ENCODE data around the gene GGTA1. TPM values are rescaled to one million over a fixed set of nuclear protein-coding genes. Genes with fewer than 3 reads are reported as not detected.

The GGTA1 gene
- polyA plus RNA-seq, 1 donor from 2014 or later = not detected

GRCh38 chr9:121476156-121476555 is 23.5 kb downstream of the GGTA1 start:
- Histone ChIP-seq H3K9me2 (ENCODE audit: insufficient read depth, low read length) (no peaks in the 10 kb centered on the region), H3K9ac (ENCODE audit: low read length) (no peak overlapping the region), H3K4me3 (ENCODE audit: low read length) (no peak overlapping the region), H3F3A (ENCODE audit: insufficient read depth, low read length, poor library complexity, severe bottlenecking) (no peaks in the 10 kb centered on the region), H2AFZ (ENCODE audit: low read depth, low read length) (no peak overlapping the region), H3K79me2 (replicated peaks; ENCODE audit: insufficient read depth, low read length) (no peaks in the 10 kb centered on the region), H3K9me3 (ENCODE audit: low read length) (no peaks in the 10 kb centered on the region), H3K36me3 (ENCODE audit: insufficient read depth, low read length) (no peaks in the 10 kb centered on the region), H3K4me2 (ENCODE audit: low read length) (no peak overlapping the region), H4K20me1 (ENCODE audit: insufficient read depth) (no peaks in the 10 kb centered on the region), H3K27me3 (ENCODE audit: insufficient read depth, low read depth, low read length) (no peaks in the 10 kb centered on the region), H3K27ac (ENCODE audit: low read length) (no peak overlapping the region)
- no peak for TF ChIP-seq POLR2AphosphoS5 (IDR thresholded peaks at IDR 0.05)
- TF ChIP-seq CTCF (IDR thresholded peaks at IDR 0.05; ENCODE audit: poor library complexity, severe bottlenecking) = no peak
- no peak for TF ChIP-seq REST (IDR thresholded peaks at IDR 0.05; ENCODE audit: borderline replicate concordance)
- no peak for TF ChIP-seq TAF1 (IDR thresholded peaks at IDR 0.05; ENCODE audit: low read depth)
- TF ChIP-seq RAD21 (conservative IDR thresholded peaks at IDR 0.05) = no peak
- no peak for TF ChIP-seq EZH2 (IDR thresholded peaks at IDR 0.05; ENCODE audit: borderline replicate concordance, insufficient read depth, low read length, poor library complexity, severe bottlenecking)
- no peak for TF ChIP-seq MXI1 (conservative IDR thresholded peaks at IDR 0.05; ENCODE audit: poor library complexity, severe bottlenecking)
- TF ChIP-seq EP300 (conservative IDR thresholded peaks at IDR 0.05; ENCODE audit: poor library complexity, severe bottlenecking) = no peak
- TF ChIP-seq SMC3 (conservative IDR thresholded peaks at IDR 0.05; ENCODE audit: poor library complexity) = no peak

GRCh38 chr9:121474231-121474947 is 25.3 kb downstream of the GGTA1 start:
- Histone ChIP-seq H3K36me3 (ENCODE audit: insufficient read depth, low read length) (no peaks in the 10 kb centered on the region), H3K27me3 (ENCODE audit: insufficient read depth, low read depth, low read length) (no peaks in the 10 kb centered on the region), H3K27ac (ENCODE audit: low read length) (no peak overlapping the region), H3K4me2 (ENCODE audit: low read length) (no peak overlapping the region), H3K4me3 (ENCODE audit: low read length) (no peak overlapping the region), H3K9me2 (ENCODE audit: insufficient read depth, low read length) (no peaks in the 10 kb centered on the region), H2AFZ (ENCODE audit: low read depth, low read length) (no peak overlapping the region), H3K9me3 (ENCODE audit: low read length) (no peaks in the 10 kb centered on the region), H3K9ac (ENCODE audit: low read length) (no peak overlapping the region), H3F3A (ENCODE audit: insufficient read depth, low read length, poor library complexity, severe bottlenecking) (no peaks in the 10 kb centered on the region), H3K79me2 (replicated peaks; ENCODE audit: insufficient read depth, low read length) (no peaks in the 10 kb centered on the region), H4K20me1 (ENCODE audit: insufficient read depth) (no peaks in the 10 kb centered on the region)
- TF ChIP-seq CTCF (IDR thresholded peaks at IDR 0.05; ENCODE audit: poor library complexity, severe bottlenecking) (no peak), POLR2AphosphoS5 (IDR thresholded peaks at IDR 0.05) (no peak), REST (IDR thresholded peaks at IDR 0.05; ENCODE audit: borderline replicate concordance) (no peak), RAD21 (conservative IDR thresholded peaks at IDR 0.05) (no peak), SMC3 (conservative IDR thresholded peaks at IDR 0.05; ENCODE audit: poor library complexity) (no peak), EP300 (conservative IDR thresholded peaks at IDR 0.05; ENCODE audit: poor library complexity, severe bottlenecking) (no peak), TAF1 (IDR thresholded peaks at IDR 0.05; ENCODE audit: low read depth) (no peak), MXI1 (conservative IDR thresholded peaks at IDR 0.05; ENCODE audit: poor library complexity, severe bottlenecking) (no peak), EZH2 (IDR thresholded peaks at IDR 0.05; ENCODE audit: borderline replicate concordance, insufficient read depth, low read length, poor library complexity, severe bottlenecking) (no peak)

All from neural cell (in vitro differentiated cells).